ENCODE results near the gene FBH1.
"Not testable (repeated sequence)": the region's sequence is repeated elsewhere in the genome, so short reads cannot be mapped to it uniquely, and the experiment has no call there.

Gene FBH1

GRCh38 chr10:5876181-5876768 is 13.8 kb upstream of the FBH1 start:
- DNase-seq: no peak

GRCh38 chr10:5877041-5877440 is 13.0 kb upstream of the FBH1 start:
- DNase-seq: not testable (repeated sequence)

GRCh38 chr10:5882961-5883360 is 7.1 kb upstream of the FBH1 start:
- DNase-seq: no peak

GRCh38 chr10:5885619-5886018 is 4.4 kb upstream of the FBH1 start:
- no peak for DNase-seq

- no peak for DNase-seq
Measured at GRCh38 chr10:5887029-5887428, 3.0 kb upstream of the FBH1 start.

- DNase-seq: no peak
Measured at GRCh38 chr10:5887641-5888040, 2.4 kb upstream of the FBH1 start.

GRCh38 chr10:5888351-5888750 is 1.7 kb upstream of the FBH1 start:
- DNase-seq: no peak

- DNase-seq: no peak
Measured at GRCh38 chr10:5888843-5889623, 1.0 kb upstream of the FBH1 start.

- DNase-seq: no peak
Measured at GRCh38 chr10:5890452-5890915, 441 bp downstream of the FBH1 start.

- DNase-seq: no peak
Measured at GRCh38 chr10:5891009-5891408, 966 bp downstream of the FBH1 start.

- no peak for DNase-seq
Measured at GRCh38 chr10:5892007-5892406, 2.0 kb downstream of the FBH1 start.

- DNase-seq: no peak
Measured at GRCh38 chr10:5893321-5893720, 3.3 kb downstream of the FBH1 start.

- DNase-seq: no peak
Measured at GRCh38 chr10:5894403-5894802, 4.4 kb downstream of the FBH1 start.

- no peak for DNase-seq
Measured at GRCh38 chr10:5894873-5895272, 4.8 kb downstream of the FBH1 start.

GRCh38 chr10:5895365-5895764 is 5.3 kb downstream of the FBH1 start:
- DNase-seq: no peak

- no peak for DNase-seq
Measured at GRCh38 chr10:5895804-5896203, 5.8 kb downstream of the FBH1 start.

GRCh38 chr10:5896208-5897052 is 6.4 kb downstream of the FBH1 start:
- no peak for DNase-seq

- DNase-seq: no peak
Measured at GRCh38 chr10:5897053-5897340, 7.0 kb downstream of the FBH1 start.

GRCh38 chr10:5897504-5897903 is 7.5 kb downstream of the FBH1 start:
- no peak for DNase-seq

- DNase-seq: no peak
Measured at GRCh38 chr10:5898163-5898562, 8.1 kb downstream of the FBH1 start.

GRCh38 chr10:5900247-5900646 is 10.2 kb downstream of the FBH1 start:
- no peak for DNase-seq

GRCh38 chr10:5902511-5903274 is 12.7 kb downstream of the FBH1 start:
- no peak for DNase-seq

GRCh38 chr10:5903563-5903962 is 13.5 kb downstream of the FBH1 start:
- no peak for DNase-seq

Data from midbrain (tissue), 1 donor.